ENCODE data around the gene SHTN1.

The SHTN1 gene

GRCh38 chr10:116984202-116984990, 20.6 kb downstream of the SHTN1 start:
- no peak for DNase-seq (ENCODE audit: low spot score)

GRCh38 chr10:116980041-116980440, 24.9 kb downstream of the SHTN1 start:
- DNase-seq (ENCODE audit: low spot score) = no peak

- DNase-seq (ENCODE audit: low spot score) = no peak
Observed at GRCh38 chr10:116978901-116979300, 26.1 kb downstream of the SHTN1 start.

- no peak for DNase-seq (ENCODE audit: low spot score)
Observed at GRCh38 chr10:116974456-116975005, 30.5 kb downstream of the SHTN1 start.

- DNase-seq (ENCODE audit: low spot score) = no peak
Observed at GRCh38 chr10:116973946-116974455, 31.0 kb downstream of the SHTN1 start.

GRCh38 chr10:116973371-116973905, 31.5 kb downstream of the SHTN1 start:
- DNase-seq (ENCODE audit: low spot score) = no peak

- DNase-seq (ENCODE audit: low spot score) = no peak
Observed at GRCh38 chr10:116972131-116972530, 32.9 kb downstream of the SHTN1 start.

- DNase-seq (ENCODE audit: low spot score) = no peak
Observed at GRCh38 chr10:116970050-116970449, 34.9 kb downstream of the SHTN1 start.

- no peak for DNase-seq (ENCODE audit: low spot score)
Observed at GRCh38 chr10:116968331-116968730, 36.7 kb downstream of the SHTN1 start.

- no peak for DNase-seq (ENCODE audit: low spot score)
Observed at GRCh38 chr10:116961406-116962251, 43.4 kb downstream of the SHTN1 start.

GRCh38 chr10:116960066-116960776, 44.8 kb downstream of the SHTN1 start:
- no peak for DNase-seq (ENCODE audit: low spot score)

GRCh38 chr10:116952729-116953128, 52.3 kb downstream of the SHTN1 start:
- no peak for DNase-seq (ENCODE audit: low spot score)

GRCh38 chr10:116948530-116948870, 56.5 kb downstream of the SHTN1 start:
- DNase-seq (ENCODE audit: low spot score) = no peak

- DNase-seq (ENCODE audit: low spot score) = no peak
Observed at GRCh38 chr10:116947841-116948529, 57.0 kb downstream of the SHTN1 start.

- DNase-seq (ENCODE audit: low spot score) = no peak
Observed at GRCh38 chr10:116944911-116945310, 60.1 kb downstream of the SHTN1 start.

- no peak for DNase-seq (ENCODE audit: low spot score)
Observed at GRCh38 chr10:116931806-116932205, 73.2 kb downstream of the SHTN1 start.

- no peak for DNase-seq (ENCODE audit: low spot score)
Observed at GRCh38 chr10:116926426-116926825, 78.6 kb downstream of the SHTN1 start.

- no peak for DNase-seq (ENCODE audit: low spot score)
Observed at GRCh38 chr10:116925056-116925455, 79.9 kb downstream of the SHTN1 start.

- no peak for DNase-seq (ENCODE audit: low spot score)
Observed at GRCh38 chr10:116919706-116920105, 85.3 kb downstream of the SHTN1 start.

GRCh38 chr10:116919164-116919563, 85.8 kb downstream of the SHTN1 start:
- DNase-seq (ENCODE audit: low spot score) = no peak

- DNase-seq (ENCODE audit: low spot score) = no peak
Observed at GRCh38 chr10:116918583-116918982, 86.4 kb downstream of the SHTN1 start.
